ENCODE data around the gene TMEM258. TPM values are rescaled to one million over a fixed set of nuclear protein-coding genes. Genes with fewer than 3 reads are reported as not detected.

The TMEM258 gene
- total and polyA plus RNA-seq, 9 of the 15 experiments (the other 6 are each of a cell fraction or from before 2014, with no cell fraction given) = 97.2 to 856 (median 231) TPM

DNA sequence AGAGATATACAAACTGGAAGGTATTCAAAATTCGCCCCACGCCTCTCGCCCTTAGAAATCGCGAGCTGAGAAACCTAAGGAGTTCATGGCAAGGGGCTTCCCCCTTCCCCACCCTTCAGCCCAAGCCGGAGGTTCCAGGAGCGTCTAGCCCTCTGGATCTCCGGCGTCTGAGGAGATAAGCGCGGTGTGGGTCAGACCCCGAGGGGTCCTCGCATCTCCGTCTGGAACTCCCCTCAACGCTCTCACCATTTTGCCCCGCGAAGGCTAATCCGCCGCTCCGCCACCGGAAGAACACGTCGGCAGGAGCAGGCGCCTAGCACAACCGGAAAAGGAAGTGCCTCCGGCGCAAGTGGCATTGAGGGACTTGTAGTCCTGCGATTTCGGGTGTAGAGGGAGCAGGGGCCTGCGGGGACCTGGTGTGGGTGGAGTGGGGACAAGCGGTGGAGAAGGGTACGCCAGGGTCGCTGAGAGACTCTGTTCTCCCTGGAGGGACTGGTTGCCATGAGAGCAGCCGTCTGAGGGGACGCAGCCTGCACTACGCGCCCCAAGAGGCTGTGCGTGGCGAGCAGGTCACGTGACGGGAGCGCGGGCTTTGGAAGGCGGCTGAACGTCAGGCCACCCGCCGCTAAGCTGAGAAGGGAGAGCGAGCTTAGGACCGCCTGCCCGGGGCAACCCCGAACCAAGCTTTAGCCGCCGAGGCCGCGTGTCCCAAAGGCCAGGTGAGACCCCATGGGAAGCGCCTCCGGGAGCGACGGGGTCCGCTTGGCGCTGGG is at the start of gene TMEM258, which contains the start of gene FEN1 (continued):
- TF ChIP-seq, protein P1, sequence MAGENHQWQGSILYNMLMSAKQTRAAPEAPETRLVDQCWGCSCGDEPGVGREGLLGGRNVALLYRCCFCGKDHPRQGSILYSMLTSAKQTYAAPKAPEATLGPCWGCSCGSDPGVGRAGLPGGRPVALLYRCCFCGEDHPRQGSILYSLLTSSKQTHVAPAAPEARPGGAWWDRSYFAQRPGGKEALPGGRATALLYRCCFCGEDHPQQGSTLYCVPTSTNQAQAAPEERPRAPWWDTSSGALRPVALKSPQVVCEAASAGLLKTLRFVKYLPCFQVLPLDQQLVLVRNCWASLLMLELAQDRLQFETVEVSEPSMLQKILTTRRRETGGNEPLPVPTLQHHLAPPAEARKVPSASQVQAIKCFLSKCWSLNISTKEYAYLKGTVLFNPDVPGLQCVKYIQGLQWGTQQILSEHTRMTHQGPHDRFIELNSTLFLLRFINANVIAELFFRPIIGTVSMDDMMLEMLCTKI (IDR thresholded peaks at IDR 0.05; ENCODE audit: partially characterized antibody) = no peak
- TF ChIP-seq MCM3 (IDR thresholded peaks at IDR 0.05) = no peak
- TF ChIP-seq MEF2A (IDR thresholded peaks at IDR 0.05; ENCODE audit: control insufficient read depth, low read depth, low read length) = no peak
- no peak for TF ChIP-seq RNF219 (CRISPR knock-in tag; IDR thresholded peaks at IDR 0.05)
- no peak for TF ChIP-seq YBX1 (IDR thresholded peaks at IDR 0.05)
- TF ChIP-seq, protein P2, sequence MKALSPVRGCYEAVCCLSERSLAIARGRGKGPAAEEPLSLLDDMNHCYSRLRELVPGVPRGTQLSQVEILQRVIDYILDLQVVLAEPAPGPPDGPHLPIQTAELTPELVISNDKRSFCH (CRISPR knock-in tag; IDR thresholded peaks at IDR 0.05) = no peak
- TF ChIP-seq, protein P2 (tag; IDR thresholded peaks at IDR 0.05) = 0 out of 2 replicates have a peak, but pooled peaks have one; percentile 68
- TF ChIP-seq MAFG (tag; conservative IDR thresholded peaks at IDR 0.05) = no peak
- TF ChIP-seq PHTF2 (CRISPR knock-in tag; IDR thresholded peaks at IDR 0.05) = no peak
- no peak for TF ChIP-seq MIER1 (IDR thresholded peaks at IDR 0.05; ENCODE audit: low read depth)
- TF ChIP-seq ZBTB40 (IDR thresholded peaks at IDR 0.05) = peak; percentile 99
- no peak for TF ChIP-seq ZBTB40 (CRISPR knock-in tag; IDR thresholded peaks at IDR 0.05)
- peak; percentile 25 for TF ChIP-seq SMAD1 (IDR thresholded peaks at IDR 0.05; ENCODE audit: low read depth, low read length, partially characterized antibody)
- TF ChIP-seq, protein P3, sequence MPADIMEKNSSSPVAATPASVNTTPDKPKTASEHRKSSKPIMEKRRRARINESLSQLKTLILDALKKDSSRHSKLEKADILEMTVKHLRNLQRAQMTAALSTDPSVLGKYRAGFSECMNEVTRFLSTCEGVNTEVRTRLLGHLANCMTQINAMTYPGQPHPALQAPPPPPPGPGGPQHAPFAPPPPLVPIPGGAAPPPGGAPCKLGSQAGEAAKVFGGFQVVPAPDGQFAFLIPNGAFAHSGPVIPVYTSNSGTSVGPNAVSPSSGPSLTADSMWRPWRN (IDR thresholded peaks at IDR 0.05; ENCODE audit: low read depth) = no peak; the same call in 1 of the 2 replicates

Measured in K562 (cell line).